Measurements from ENCODE around the gene TSPAN9.
A peak's percentile ranks its signal among the peaks of the same experiment; 100 is the strongest.

TSPAN9 gene

GRCh38 chr12:3119192-3119755 is 42.1 kb downstream of the TSPAN9 start:
- Histone ChIP-seq H3K9ac (ENCODE audit: low read length in 5 of 5) (no peak overlapping the region), H3K27me3 (ENCODE audit: control insufficient read depth in 5 of 5, insufficient read depth in 4 of 5, low read length in 5 of 5) (no peaks in the 10 kb centered on the region), H3K4me3 (ENCODE audit: low read depth in 1 of 5, low read length in 5 of 5) (no peak overlapping the region), H3K4me1 (ENCODE audit: control insufficient read depth in 5 of 5, insufficient read depth in 5 of 5, low read length in 5 of 5) (peaks cover 10 to 74% (median 39%) of the 10 kb centered on the region in 5 donors), H3K36me3 (ENCODE audit: control insufficient read depth in 5 of 5, insufficient read depth in 5 of 5, low read length in 5 of 5) (peaks cover 0 to 4% (median 0%) of the 10 kb centered on the region in 5 donors), H3K27ac (ENCODE audit: low read depth, low read length) (peak overlapping the region; percentile 32), H3K9me3 (ENCODE audit: control insufficient read depth in 5 of 5, low read length in 5 of 5) (peaks cover 0 to 3% (median 0%) of the 10 kb centered on the region in 5 donors)

GRCh38 chr12:3119756-3120601 is 42.8 kb downstream of the TSPAN9 start:
- Histone ChIP-seq H3K27me3 (ENCODE audit: control insufficient read depth in 5 of 5, insufficient read depth in 4 of 5, low read length in 5 of 5) (no peaks in the 10 kb centered on the region), H3K36me3 (ENCODE audit: control insufficient read depth in 5 of 5, insufficient read depth in 5 of 5, low read length in 5 of 5) (peaks cover 0 to 4% (median 0%) of the 10 kb centered on the region in 5 donors), H3K4me3 (ENCODE audit: low read depth in 1 of 5, low read length in 5 of 5) (no peak overlapping the region), H3K4me1 (ENCODE audit: control insufficient read depth in 5 of 5, insufficient read depth in 5 of 5, low read length in 5 of 5) (peaks cover 10 to 74% (median 39%) of the 10 kb centered on the region in 5 donors), H3K27ac (ENCODE audit: low read depth, low read length) (peak overlapping the region; percentile 32), H3K9me3 (ENCODE audit: control insufficient read depth in 5 of 5, low read length in 5 of 5) (peaks cover 0 to 5% (median under 1%) of the 10 kb centered on the region in 5 donors), H3K9ac (ENCODE audit: low read length in 5 of 5) (peak overlapping the region in 1 of 5 donors; percentile 11)

- Histone ChIP-seq H3K4me3 (ENCODE audit: low read depth in 1 of 5, low read length in 5 of 5) (no peak overlapping the region), H3K36me3 (ENCODE audit: control insufficient read depth in 5 of 5, insufficient read depth in 5 of 5, low read length in 5 of 5) (peaks cover 0 to 4% (median 0%) of the 10 kb centered on the region in 5 donors), H3K27me3 (ENCODE audit: control insufficient read depth in 5 of 5, insufficient read depth in 4 of 5, low read length in 5 of 5) (no peaks in the 10 kb centered on the region), H3K4me1 (ENCODE audit: control insufficient read depth in 5 of 5, insufficient read depth in 5 of 5, low read length in 5 of 5) (peaks cover 10 to 73% (median 39%) of the 10 kb centered on the region in 5 donors), H3K9ac (ENCODE audit: low read length in 5 of 5) (no peak overlapping the region), H3K27ac (ENCODE audit: low read depth, low read length) (peak overlapping the region; percentile 32), H3K9me3 (ENCODE audit: control insufficient read depth in 5 of 5, low read length in 5 of 5) (peaks cover 0 to 8% (median 5%) of the 10 kb centered on the region in 5 donors)
These were observed 43.5 kb downstream of the TSPAN9 start for GRCh38 chr12:3120701-3121100.

- H3K4me1 ChIP-seq (ENCODE audit: control insufficient read depth in 5 of 5, insufficient read depth in 5 of 5, low read length in 5 of 5): peaks cover 2 to 51% (median 31%) of the 10 kb centered on the region in 5 donors
These were observed 45.9 kb downstream of the TSPAN9 start for GRCh38 chr12:3122841-3123678.

GRCh38 chr12:3123729-3124128 is 46.5 kb downstream of the TSPAN9 start:
- H3K27ac ChIP-seq (ENCODE audit: low read depth, low read length): peak overlapping the region; percentile 58
- H3K9me3 ChIP-seq (ENCODE audit: control insufficient read depth in 5 of 5, low read length in 5 of 5): peaks cover 0 to 11% (median 8%) of the 10 kb centered on the region in 5 donors
- H3K27me3 ChIP-seq (ENCODE audit: control insufficient read depth in 5 of 5, insufficient read depth in 4 of 5, low read length in 5 of 5): no peaks in the 10 kb centered on the region
- peaks cover 0 to 4% (median 0%) of the 10 kb centered on the region in 5 donors for H3K36me3 ChIP-seq (ENCODE audit: control insufficient read depth in 5 of 5, insufficient read depth in 5 of 5, low read length in 5 of 5)
- H3K9ac ChIP-seq (ENCODE audit: low read length in 5 of 5): no peak overlapping the region
- H3K4me3 ChIP-seq (ENCODE audit: low read depth in 1 of 5, low read length in 5 of 5): no peak overlapping the region
- peaks cover 2 to 47% (median 27%) of the 10 kb centered on the region in 5 donors for H3K4me1 ChIP-seq (ENCODE audit: control insufficient read depth in 5 of 5, insufficient read depth in 5 of 5, low read length in 5 of 5)

More at GRCh38 chr12:3122841-3123678, 45.9 kb downstream of the TSPAN9 start:
- no peak overlapping the region for H3K4me3 ChIP-seq (ENCODE audit: low read depth in 1 of 5, low read length in 5 of 5)
- peaks cover 0 to 4% (median 0%) of the 10 kb centered on the region in 5 donors for H3K36me3 ChIP-seq (ENCODE audit: control insufficient read depth in 5 of 5, insufficient read depth in 5 of 5, low read length in 5 of 5)
- no peak overlapping the region for H3K9ac ChIP-seq (ENCODE audit: low read length in 5 of 5)
- H3K27me3 ChIP-seq (ENCODE audit: control insufficient read depth in 5 of 5, insufficient read depth in 4 of 5, low read length in 5 of 5): no peaks in the 10 kb centered on the region
- peak overlapping the region; percentile 58 for H3K27ac ChIP-seq (ENCODE audit: low read depth, low read length)
- peaks cover 0 to 11% (median 8%) of the 10 kb centered on the region in 5 donors for H3K9me3 ChIP-seq (ENCODE audit: control insufficient read depth in 5 of 5, low read length in 5 of 5)

GRCh38 chr12:3124917-3125316 is 47.7 kb downstream of the TSPAN9 start:
- Histone ChIP-seq H3K4me3 (ENCODE audit: low read depth in 1 of 5, low read length in 5 of 5) (no peak overlapping the region), H3K27me3 (ENCODE audit: control insufficient read depth in 5 of 5, insufficient read depth in 4 of 5, low read length in 5 of 5) (no peaks in the 10 kb centered on the region), H3K9me3 (ENCODE audit: control insufficient read depth in 5 of 5, low read length in 5 of 5) (peaks cover 0 to 11% (median 8%) of the 10 kb centered on the region in 5 donors), H3K4me1 (ENCODE audit: control insufficient read depth in 5 of 5, insufficient read depth in 5 of 5, low read length in 5 of 5) (peaks cover 0 to 44% (median 26%) of the 10 kb centered on the region in 5 donors), H3K27ac (ENCODE audit: low read depth, low read length) (no peak overlapping the region), H3K9ac (ENCODE audit: low read length in 5 of 5) (no peak overlapping the region), H3K36me3 (ENCODE audit: control insufficient read depth in 5 of 5, insufficient read depth in 5 of 5, low read length in 5 of 5) (peaks cover 0 to 4% (median 0%) of the 10 kb centered on the region in 5 donors)

GRCh38 chr12:3125674-3126073 is 48.5 kb downstream of the TSPAN9 start:
- Histone ChIP-seq H3K9me3 (ENCODE audit: control insufficient read depth in 5 of 5, low read length in 5 of 5) (peaks cover 0 to 11% (median 8%) of the 10 kb centered on the region in 5 donors), H3K4me3 (ENCODE audit: low read depth in 1 of 5, low read length in 5 of 5) (no peak overlapping the region), H3K36me3 (ENCODE audit: control insufficient read depth in 5 of 5, insufficient read depth in 5 of 5, low read length in 5 of 5) (no peaks in the 10 kb centered on the region), H3K9ac (ENCODE audit: low read length in 5 of 5) (no peak overlapping the region), H3K27ac (ENCODE audit: low read depth, low read length) (peak overlapping the region; percentile 6), H3K27me3 (ENCODE audit: control insufficient read depth in 5 of 5, insufficient read depth in 4 of 5, low read length in 5 of 5) (no peaks in the 10 kb centered on the region), H3K4me1 (ENCODE audit: control insufficient read depth in 5 of 5, insufficient read depth in 5 of 5, low read length in 5 of 5) (peaks cover 0 to 44% (median 23%) of the 10 kb centered on the region in 5 donors)

- no peak overlapping the region for H3K4me3 ChIP-seq (ENCODE audit: low read depth in 1 of 5, low read length in 5 of 5)
- peaks cover 0 to 3% (median 2%) of the 10 kb centered on the region in 5 donors for H3K36me3 ChIP-seq (ENCODE audit: control insufficient read depth in 5 of 5, insufficient read depth in 5 of 5, low read length in 5 of 5)
- H3K27ac ChIP-seq (ENCODE audit: low read depth, low read length): no peak overlapping the region
- no peak overlapping the region for H3K9ac ChIP-seq (ENCODE audit: low read length in 5 of 5)
- H3K4me1 ChIP-seq (ENCODE audit: control insufficient read depth in 5 of 5, insufficient read depth in 5 of 5, low read length in 5 of 5): peaks cover 0 to 49% (median 27%) of the 10 kb centered on the region in 5 donors
- H3K27me3 ChIP-seq (ENCODE audit: control insufficient read depth in 5 of 5, insufficient read depth in 4 of 5, low read length in 5 of 5): no peaks in the 10 kb centered on the region
- H3K9me3 ChIP-seq (ENCODE audit: control insufficient read depth in 5 of 5, low read length in 5 of 5): peaks cover 0 to 11% (median 8%) of the 10 kb centered on the region in 5 donors
These were observed 50.7 kb downstream of the TSPAN9 start for GRCh38 chr12:3127832-3128231.

- Histone ChIP-seq H3K36me3 (ENCODE audit: control insufficient read depth in 5 of 5, insufficient read depth in 5 of 5, low read length in 5 of 5) (peaks cover 0 to 3% (median 2%) of the 10 kb centered on the region in 5 donors), H3K4me1 (ENCODE audit: control insufficient read depth in 5 of 5, insufficient read depth in 5 of 5, low read length in 5 of 5) (peaks cover 0 to 49% (median 26%) of the 10 kb centered on the region in 5 donors), H3K4me3 (ENCODE audit: low read depth in 1 of 5, low read length in 5 of 5) (no peak overlapping the region), H3K9ac (ENCODE audit: low read length in 5 of 5) (no peak overlapping the region), H3K27ac (ENCODE audit: low read depth, low read length) (no peak overlapping the region), H3K27me3 (ENCODE audit: control insufficient read depth in 5 of 5, insufficient read depth in 4 of 5, low read length in 5 of 5) (no peaks in the 10 kb centered on the region), H3K9me3 (ENCODE audit: control insufficient read depth in 5 of 5, low read length in 5 of 5) (peaks cover 0 to 11% (median 8%) of the 10 kb centered on the region in 5 donors)
These were observed 51.5 kb downstream of the TSPAN9 start for GRCh38 chr12:3128498-3129293.
